ENCODE results near the gene GEMIN4.
"Not testable (repeated sequence)": the region's sequence is repeated elsewhere in the genome, so short reads cannot be mapped to it uniquely, and the experiment has no call there.

GEMIN4 gene

DNA sequence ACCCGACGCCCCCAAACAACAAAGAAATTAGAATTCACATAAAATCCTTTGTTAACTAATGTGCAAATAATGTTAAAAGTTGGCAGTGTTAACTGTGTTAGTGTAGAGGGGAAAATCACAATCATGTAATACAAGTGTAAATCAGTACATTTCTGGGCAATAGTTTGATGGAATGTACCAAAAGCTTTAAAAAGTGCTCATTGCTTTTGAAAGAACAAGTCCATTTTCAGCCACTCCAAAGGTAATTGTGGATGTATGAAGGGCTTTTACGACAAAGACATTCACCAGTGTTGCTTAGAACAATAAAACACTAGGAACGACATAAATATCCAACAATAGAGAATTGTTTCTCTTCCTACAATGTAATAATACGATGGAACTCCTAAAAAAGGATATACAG is 21.0 kb upstream of the GEMIN4 start:
- DNase-seq (ENCODE audit: extremely low read depth, insufficient read length), result no peak
- TF ChIP-seq, protein P1, sequence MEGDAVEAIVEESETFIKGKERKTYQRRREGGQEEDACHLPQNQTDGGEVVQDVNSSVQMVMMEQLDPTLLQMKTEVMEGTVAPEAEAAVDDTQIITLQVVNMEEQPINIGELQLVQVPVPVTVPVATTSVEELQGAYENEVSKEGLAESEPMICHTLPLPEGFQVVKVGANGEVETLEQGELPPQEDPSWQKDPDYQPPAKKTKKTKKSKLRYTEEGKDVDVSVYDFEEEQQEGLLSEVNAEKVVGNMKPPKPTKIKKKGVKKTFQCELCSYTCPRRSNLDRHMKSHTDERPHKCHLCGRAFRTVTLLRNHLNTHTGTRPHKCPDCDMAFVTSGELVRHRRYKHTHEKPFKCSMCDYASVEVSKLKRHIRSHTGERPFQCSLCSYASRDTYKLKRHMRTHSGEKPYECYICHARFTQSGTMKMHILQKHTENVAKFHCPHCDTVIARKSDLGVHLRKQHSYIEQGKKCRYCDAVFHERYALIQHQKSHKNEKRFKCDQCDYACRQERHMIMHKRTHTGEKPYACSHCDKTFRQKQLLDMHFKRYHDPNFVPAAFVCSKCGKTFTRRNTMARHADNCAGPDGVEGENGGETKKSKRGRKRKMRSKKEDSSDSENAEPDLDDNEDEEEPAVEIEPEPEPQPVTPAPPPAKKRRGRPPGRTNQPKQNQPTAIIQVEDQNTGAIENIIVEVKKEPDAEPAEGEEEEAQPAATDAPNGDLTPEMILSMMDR (IDR thresholded peaks at IDR 0.05; ENCODE audit: insufficient read depth, low read length, poor library complexity, severe bottlenecking), result no peak
- H3K27me3 ChIP-seq (replicated peaks; ENCODE audit: control insufficient read depth, insufficient read depth, low read length), result no peaks in the 10 kb centered on the region
- no peak overlapping the region for H3K4me3 ChIP-seq (replicated peaks; ENCODE audit: low read depth, low read length)
- peaks cover 22% of the 10 kb centered on the region for H3K36me3 ChIP-seq (ENCODE audit: control insufficient read depth, insufficient read depth, low read length)

DNA sequence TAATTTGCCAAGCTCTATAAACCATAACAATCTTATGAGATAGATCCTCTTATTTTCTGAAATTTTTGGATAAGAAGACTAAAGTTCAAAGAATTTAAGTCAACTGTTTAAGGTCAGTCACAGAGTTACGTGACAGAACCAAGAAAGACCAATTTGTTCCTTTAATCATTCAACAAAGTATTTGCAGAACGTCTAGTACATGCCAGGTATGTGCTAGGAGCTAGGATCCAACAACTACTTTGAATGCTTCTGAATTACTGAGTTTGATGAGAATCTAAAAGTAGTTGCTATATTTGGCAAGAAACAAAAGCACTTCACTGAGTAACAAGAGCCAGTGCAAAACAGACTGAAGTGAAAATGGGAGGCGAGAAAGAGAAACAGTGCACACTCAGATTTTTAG is 15.0 kb upstream of the GEMIN4 start:
- TF ChIP-seq, protein P1 (IDR thresholded peaks at IDR 0.05; ENCODE audit: insufficient read depth, low read length, poor library complexity, severe bottlenecking), result no peak
- peaks cover 9% of the 10 kb centered on the region for H3K36me3 ChIP-seq (ENCODE audit: control insufficient read depth, insufficient read depth, low read length)
- no peak for DNase-seq (ENCODE audit: extremely low read depth, insufficient read length)

DNA sequence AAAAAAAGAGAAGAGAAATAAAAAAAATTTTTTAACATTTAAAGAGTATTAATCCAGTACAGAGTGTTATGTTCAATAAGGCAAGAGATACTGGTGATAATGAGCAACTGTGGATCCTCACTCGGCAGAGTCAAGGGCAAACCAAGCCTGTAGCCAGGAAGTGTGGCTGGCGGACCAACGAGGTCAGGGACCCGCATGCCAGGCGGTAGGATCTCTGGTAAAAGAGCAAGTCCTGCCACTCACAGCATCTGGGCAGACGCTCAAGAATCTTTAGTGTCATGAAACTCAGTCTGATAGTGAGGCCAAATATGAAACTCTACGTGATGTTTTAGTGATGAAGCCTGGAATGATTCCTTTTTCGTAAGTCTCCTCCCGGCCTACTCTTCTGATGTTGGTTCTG is 8.3 kb upstream of the GEMIN4 start:
- Histone ChIP-seq H3K27me3 (replicated peaks; ENCODE audit: control insufficient read depth, insufficient read depth, low read length) (no peaks in the 10 kb centered on the region), H3K36me3 (ENCODE audit: control insufficient read depth, insufficient read depth, low read length) (peaks cover 7% of the 10 kb centered on the region), H3K4me3 (replicated peaks; ENCODE audit: low read depth, low read length) (no peak overlapping the region)
- TF ChIP-seq, protein P1 (IDR thresholded peaks at IDR 0.05; ENCODE audit: insufficient read depth, low read length, poor library complexity, severe bottlenecking), result no peak
- DNase-seq (ENCODE audit: extremely low read depth, insufficient read length), result no peak

More for the DNA sequence above, 15.0 kb upstream of the GEMIN4 start:
- Histone ChIP-seq H3K4me3 (replicated peaks; ENCODE audit: low read depth, low read length) (no peak overlapping the region), H3K27me3 (replicated peaks; ENCODE audit: control insufficient read depth, insufficient read depth, low read length) (no peaks in the 10 kb centered on the region)

DNA sequence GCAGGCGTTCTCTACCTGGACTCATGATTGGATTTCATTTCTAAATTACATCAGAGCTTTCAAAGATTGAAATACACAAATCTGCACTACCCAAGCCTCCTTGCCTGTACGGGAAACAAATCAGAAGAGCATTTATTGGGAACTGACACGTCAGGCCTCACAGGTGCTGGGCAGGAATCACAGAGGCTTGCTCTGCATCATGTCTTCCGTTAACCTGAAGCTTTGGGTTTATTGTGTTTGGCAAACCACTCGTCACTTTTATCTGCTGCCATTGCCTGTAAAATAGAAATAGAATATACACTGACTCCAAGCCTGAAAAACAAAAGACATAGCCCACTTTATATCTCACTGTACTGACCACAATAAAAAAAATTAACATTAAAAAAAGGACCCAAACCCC is 7.9 kb upstream of the GEMIN4 start:
- peaks cover 7% of the 10 kb centered on the region for H3K36me3 ChIP-seq (ENCODE audit: control insufficient read depth, insufficient read depth, low read length)

DNA sequence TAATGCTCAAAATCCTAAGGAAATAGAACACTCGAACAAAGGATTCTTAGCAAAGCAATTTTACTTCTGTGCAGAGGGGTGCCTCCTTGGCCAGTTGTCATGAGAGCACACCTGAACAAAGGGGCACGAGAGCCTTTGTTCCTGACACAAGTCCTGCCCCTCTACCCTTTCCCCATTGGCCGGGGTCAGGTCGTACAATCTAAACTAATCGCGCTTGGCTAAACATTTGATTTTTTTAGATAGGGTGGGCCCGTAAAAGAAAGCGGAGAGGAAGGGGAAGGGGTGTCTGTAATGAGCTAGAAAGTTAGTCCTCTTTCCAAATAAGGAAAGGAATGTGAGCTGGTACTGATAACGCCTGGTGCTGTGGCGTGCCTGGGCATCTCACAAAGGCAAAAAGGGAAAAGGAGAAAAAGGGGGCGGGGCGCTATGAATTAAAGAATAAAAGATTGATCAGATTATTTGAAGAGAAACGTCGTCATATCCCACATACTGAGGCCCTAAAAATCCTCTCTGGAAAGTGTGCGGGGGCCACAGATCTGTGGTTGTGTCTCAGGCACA is 4.0 kb upstream of the GEMIN4 start:
- DNase-seq (ENCODE audit: extremely low read depth, insufficient read length); H3K27me3 ChIP-seq (replicated peaks; ENCODE audit: control insufficient read depth, insufficient read depth, low read length); H3K4me3 ChIP-seq (replicated peaks; ENCODE audit: low read depth, low read length); H3K36me3 ChIP-seq (ENCODE audit: control insufficient read depth, insufficient read depth, low read length): not testable (repeated sequence)

More for the DNA sequence above, 7.9 kb upstream of the GEMIN4 start:
- H3K4me3 ChIP-seq (replicated peaks; ENCODE audit: low read depth, low read length), result no peak overlapping the region
- no peak for DNase-seq (ENCODE audit: extremely low read depth, insufficient read length)
- H3K27me3 ChIP-seq (replicated peaks; ENCODE audit: control insufficient read depth, insufficient read depth, low read length), result no peaks in the 10 kb centered on the region
- TF ChIP-seq, protein P1 (IDR thresholded peaks at IDR 0.05; ENCODE audit: insufficient read depth, low read length, poor library complexity, severe bottlenecking), result no peak

DNA sequence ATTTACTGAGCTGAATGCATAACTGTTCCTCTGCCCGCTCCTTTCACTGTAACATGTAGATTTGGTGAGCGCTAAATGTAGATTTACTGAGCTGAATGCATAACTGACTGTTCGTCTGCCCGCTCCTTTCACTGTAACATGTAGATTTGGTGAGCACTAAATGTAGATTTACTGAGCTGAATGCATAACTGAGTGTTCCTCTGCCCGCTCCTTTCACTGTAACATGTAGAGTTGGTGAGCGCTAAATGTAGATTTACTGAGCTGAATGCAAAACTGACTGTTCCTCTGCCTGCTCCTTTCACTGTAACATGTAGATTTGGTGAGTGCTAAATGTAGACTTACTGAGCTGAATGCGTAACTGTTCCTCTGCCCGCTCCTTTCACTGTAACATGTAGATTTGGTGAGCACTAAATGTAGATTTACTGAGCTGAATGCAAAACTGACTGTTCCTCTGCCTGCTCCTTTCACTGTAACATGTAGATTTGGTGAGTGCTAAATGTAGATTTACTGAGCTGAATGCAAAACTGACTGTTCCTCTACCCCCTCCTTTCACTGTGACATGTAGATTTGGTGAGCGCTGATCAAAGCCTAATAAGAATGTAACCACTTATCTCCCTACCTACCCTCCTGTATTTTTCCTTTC is 3.4 kb upstream of the GEMIN4 start:
- not testable (repeated sequence) for H3K36me3 ChIP-seq (ENCODE audit: control insufficient read depth, insufficient read depth, low read length); DNase-seq (ENCODE audit: extremely low read depth, insufficient read length); H3K27me3 ChIP-seq (replicated peaks; ENCODE audit: control insufficient read depth, insufficient read depth, low read length); H3K4me3 ChIP-seq (replicated peaks; ENCODE audit: low read depth, low read length)

DNA sequence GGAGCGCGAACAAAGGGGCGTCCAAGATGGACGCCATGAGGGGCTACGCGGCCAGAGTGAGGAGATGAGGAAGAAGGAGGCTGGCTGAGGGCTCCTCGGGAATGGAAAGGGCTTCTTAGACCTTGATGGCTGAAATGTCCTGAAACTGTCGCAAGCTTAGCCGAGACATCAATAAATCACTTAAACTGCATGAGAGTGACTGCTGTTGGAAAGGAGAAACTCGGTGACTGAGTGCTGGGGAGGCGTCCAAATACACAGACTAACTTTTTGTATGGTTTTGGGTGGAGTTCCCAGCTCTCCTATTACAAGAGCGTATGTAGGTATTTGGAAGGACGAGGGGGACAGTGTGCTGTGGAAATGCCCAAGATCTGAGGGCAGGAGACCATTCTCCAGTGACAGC is 1.4 kb upstream of the GEMIN4 start:
- Histone ChIP-seq H3K4me3 (replicated peaks; ENCODE audit: low read depth, low read length) (no peak overlapping the region), H3K36me3 (ENCODE audit: control insufficient read depth, insufficient read depth, low read length) (peaks cover 6% of the 10 kb centered on the region), H3K27me3 (replicated peaks; ENCODE audit: control insufficient read depth, insufficient read depth, low read length) (no peaks in the 10 kb centered on the region)
- no peak for DNase-seq (ENCODE audit: extremely low read depth, insufficient read length)
- TF ChIP-seq, protein P1 (IDR thresholded peaks at IDR 0.05; ENCODE audit: insufficient read depth, low read length, poor library complexity, severe bottlenecking), result no peak
